CD14-positive monocyte (primary cell): ENCODE data around the gene PRM3. TPM values are rescaled to one million over a fixed set of nuclear protein-coding genes. Genes with fewer than 3 reads are reported as not detected.

Source experiments
- DNase-seq, 3 donors: peaks; one replicate each; pipeline ENCODE4 v3.0.0-alpha.2; 2011 to 2022
- H2AFZ ChIP-seq: 2 replicates; pipeline ENCODE4 v1.6.0; 2012; ENCODE audit warnings: mild to moderate bottlenecking, low read depth, low read length, inconsistent platforms; ENCODE audit not compliant: insufficient read depth, poor library complexity, severe bottlenecking
- H3K27ac ChIP-seq, 2 donors: 1 replicate in 1 of 2; 2 replicates in 1 of 2; pipeline ENCODE4 v1.5.1; 2012 to 2013; ENCODE audit warnings: low read length in 2 of 2, control low read depth in 1 of 2, inconsistent platforms in 1 of 2, low read depth in 1 of 2, mild to moderate bottlenecking in 1 of 2
- H3K27me3 ChIP-seq, 2 donors: one replicate each; pipeline versions ENCODE4 v1.6.0 to v1.6.1; 2011 to 2013; ENCODE audit warnings: low read length in 2 of 2; ENCODE audit not compliant: control insufficient read depth in 2 of 2, insufficient read depth in 2 of 2
- H3K36me3 ChIP-seq, 2 donors: replicated peaks in 1 of 2; 1 replicate in 1 of 2; 2 replicates in 1 of 2; pipeline versions ENCODE4 v1.5.1 to v1.6.1; 2012 to 2013; ENCODE audit warnings: low read length in 2 of 2, control low read depth in 1 of 2, inconsistent platforms in 1 of 2, mild to moderate bottlenecking in 1 of 2; ENCODE audit not compliant: insufficient read depth in 2 of 2, control insufficient read depth in 1 of 2
- H3K4me1 ChIP-seq, 2 donors: 1 replicate in 1 of 2; 2 replicates in 1 of 2; pipeline versions ENCODE4 v1.5.1 to v1.6.1; 2012 to 2013; ENCODE audit warnings: low read length in 2 of 2, control low read depth in 1 of 2, inconsistent platforms in 1 of 2, mild to moderate bottlenecking in 1 of 2, moderate library complexity in 1 of 2; ENCODE audit not compliant: insufficient read depth in 2 of 2, control insufficient read depth in 1 of 2
- H3K4me2 ChIP-seq: replicated peaks from 2 replicates; pipeline ENCODE3; 2012; ENCODE audit warnings: low read length, moderate library complexity, mild to moderate bottlenecking; ENCODE audit not compliant: poor library complexity, severe bottlenecking; ENCODE audit errors: extremely low read depth
- H3K4me3 ChIP-seq, 3 experiments: fragments of 200-600 bp in 1 of 3; sonication (generic) in 1 of 3; replicated peaks in 1 of 3; 1 replicate in 2 of 3; 2 replicates in 1 of 3; pipeline ENCODE4 v1.5.1; 2011 to 2013; ENCODE audit warnings: low read length in 3 of 3, mild to moderate bottlenecking in 3 of 3, control low read depth in 2 of 3, low read depth in 2 of 3, inconsistent platforms in 1 of 3, moderate library complexity in 1 of 3
- H3K79me2 ChIP-seq: 2 replicates; pipeline ENCODE4 v1.6.0; 2012; ENCODE audit warnings: mild to moderate bottlenecking, control low read depth, inconsistent platforms, low read length, moderate library complexity; ENCODE audit not compliant: insufficient read depth
- H3K9ac ChIP-seq: 2 replicates; pipeline ENCODE4 v1.6.0; 2017; ENCODE audit warnings: low read length, mild to moderate bottlenecking; ENCODE audit not compliant: insufficient read depth, poor library complexity, severe bottlenecking
- H3K9me3 ChIP-seq, 2 donors: replicated peaks in 1 of 2; 1 replicate in 1 of 2; 2 replicates in 1 of 2; pipeline versions ENCODE4 v1.5.1 to v1.6.1; 2012 to 2013; ENCODE audit warnings: low read length in 2 of 2, control low read depth in 1 of 2; ENCODE audit not compliant: control insufficient read depth in 1 of 2, insufficient read depth in 1 of 2
- H4K20me1 ChIP-seq: 2 replicates; pipeline ENCODE4 v1.6.0; 2012; ENCODE audit warnings: mild to moderate bottlenecking, low read length, control low read depth, moderate library complexity; ENCODE audit not compliant: insufficient read depth
- H3K27ac Mint-ChIP-seq, 7 donors: one replicate each; pipeline ENCODE4 v1.8.0; 2020; ENCODE audit warnings: mild to moderate bottlenecking in 7 of 7, mixed read lengths in 7 of 7, moderate library complexity in 6 of 7, inconsistent platforms in 2 of 7
- H3K27me3 Mint-ChIP-seq, 3 donors: one replicate each; pipeline ENCODE4 v1.8.0; 2021 to 2022; ENCODE audit warnings: low read depth in 3 of 3, mild to moderate bottlenecking in 3 of 3, mixed read lengths in 3 of 3, moderate library complexity in 3 of 3, inconsistent platforms in 1 of 3
- H3K36me3 Mint-ChIP-seq, 2 donors: one replicate each; pipeline ENCODE4 v1.8.0; 2020; ENCODE audit warnings: mixed read lengths in 2 of 2, inconsistent platforms in 1 of 2, mild to moderate bottlenecking in 1 of 2
- H3K4me1 Mint-ChIP-seq: one replicate; pipeline ENCODE4 v1.8.0; 2020; ENCODE audit warnings: mild to moderate bottlenecking, mixed read lengths
- H3K4me3 Mint-ChIP-seq, 2 donors: one replicate each; pipeline ENCODE4 v1.8.0; 2020; ENCODE audit warnings: mild to moderate bottlenecking in 2 of 2, mixed read lengths in 2 of 2, moderate library complexity in 1 of 2
- H3K9me3 Mint-ChIP-seq, 7 donors: one replicate each; pipeline ENCODE4 v1.8.0; 2020 to 2022; ENCODE audit warnings: mixed read lengths in 7 of 7, mild to moderate bottlenecking in 6 of 7, moderate library complexity in 6 of 7, inconsistent platforms in 2 of 7
- CTCF ChIP-seq: fragments of 200-600 bp; IDR thresholded peaks from one replicate; pipeline ENCODE4 v1.8.0; 2022; ENCODE audit warnings: antibody characterized with exemption, mild to moderate bottlenecking
- WGBS: methylation state at CpG from one replicate; pipeline ENCODE4 v1.1.5; 2013; ENCODE audit warnings: missing lambda C conversion rate; ENCODE audit not compliant: insufficient coverage; 5-methylcytosine and 5-hydroxymethylcytosine counted together
- intact Hi-C, 2 donors: fragments of 100-400 bp; cut with micrococcal nuclease; formaldehyde crosslinking; loops; one replicate each; pipeline versions ENCODE4 v1.15.0 to v1.15.1; 2023
- polyA plus RNA-seq, 3 donors: library from polyadenylated mRNA; depleted of rRNA in 1 of 3; unstranded in 2 of 3; stranded (reverse) in 1 of 3; fragments of 300-500 nt in 2 of 3; fragments of >200 nt in 1 of 3; fragmentation: Illumina TruSeq in 2 of 3; gene quantifications; 1 replicate in 2 of 3; 2 replicates in 1 of 3; pipeline ENCODE4 v1.2.3, GENCODE V29; 2012 to 2021

Gene PRM3
- polyA plus RNA-seq, 3 donors, result not detected

GRCh38 chr16:11245222-11245737 lies 28.1 kb downstream of the PRM3 start:
- peaks cover 5% of the 10 kb centered on the region for H3K4me1 Mint-ChIP-seq
- Histone ChIP-seq H2AFZ (no peak overlapping the region), H3K79me2 (no peaks in the 10 kb centered on the region), H3K27ac (no peak overlapping the region), H4K20me1 (no peaks in the 10 kb centered on the region), H3K27me3 (no peaks in the 10 kb centered on the region), H3K4me1 (no peaks in the 10 kb centered on the region), H3K4me3 (no peak overlapping the region), H3K9ac (no peak overlapping the region), H3K36me3 (no peaks in the 10 kb centered on the region), H3K4me2 (no peak overlapping the region), H3K9me3 (no peaks in the 10 kb centered on the region)
- H3K9me3 Mint-ChIP-seq, result peaks cover 0 to 4% (median 0%) of the 10 kb centered on the region in 7 donors
- WGBS, result 100% methylated on average over 4 of the region's 5 CpGs
- DNase-seq, result no peak
- intact Hi-C loops, result no loop called here
- no peak for TF ChIP-seq CTCF
- H3K4me3 Mint-ChIP-seq, result no peak overlapping the region
- H3K27me3 Mint-ChIP-seq, result peaks cover 4 to 14% (median 7%) of the 10 kb centered on the region in 3 donors
- no peaks in the 10 kb centered on the region for H3K36me3 Mint-ChIP-seq
- H3K27ac Mint-ChIP-seq, result peak overlapping the region in 1 of 7 donors; percentile 76

GRCh38 chr16:11242658-11243057 lies 30.8 kb downstream of the PRM3 start:
- Mint-ChIP-seq H3K4me3 (no peak overlapping the region), H3K4me1 (peaks cover 5% of the 10 kb centered on the region), H3K27ac (no peak overlapping the region), H3K9me3 (peaks cover 0 to 2% (median 0%) of the 10 kb centered on the region in 7 donors), H3K27me3 (peaks cover 3 to 12% (median 9%) of the 10 kb centered on the region in 3 donors), H3K36me3 (no peaks in the 10 kb centered on the region)
- Histone ChIP-seq H3K9me3 (no peaks in the 10 kb centered on the region), H3K27ac (no peak overlapping the region), H3K4me3 (no peak overlapping the region), H3K36me3 (no peaks in the 10 kb centered on the region), H3K9ac (no peak overlapping the region), H2AFZ (no peak overlapping the region), H3K27me3 (no peaks in the 10 kb centered on the region), H3K4me2 (no peak overlapping the region), H4K20me1 (no peaks in the 10 kb centered on the region), H3K79me2 (no peaks in the 10 kb centered on the region), H3K4me1 (no peaks in the 10 kb centered on the region)
- DNase-seq, result no peak
- 100% methylated on average over 7 of the region's 12 CpGs for WGBS
- no peak for TF ChIP-seq CTCF
- intact Hi-C loops, result no loop called here
